HUES64 (cell line): ENCODE data around the gene OLFM1.
"Not testable (repeated sequence)": the region's sequence is repeated elsewhere in the genome, so short reads cannot be mapped to it uniquely, and the experiment has no call there.

ENCODE experiments used
- H3K27ac ChIP-seq: 2 replicates; pipeline ENCODE4 v1.7.0; 2013; ENCODE audit warnings: low read depth, low read length, inconsistent platforms
- H3K27me3 ChIP-seq: 2 replicates; pipeline ENCODE4 v1.6.1; 2013; ENCODE audit warnings: mild to moderate bottlenecking, low read length; ENCODE audit not compliant: insufficient read depth
- H3K36me3 ChIP-seq: 2 replicates; pipeline ENCODE4 v1.6.1; 2013; ENCODE audit warnings: mild to moderate bottlenecking, low read length; ENCODE audit not compliant: insufficient read depth
- H3K4me1 ChIP-seq: 2 replicates; pipeline ENCODE4 v1.6.1; 2013; ENCODE audit warnings: mild to moderate bottlenecking, low read length, moderate library complexity; ENCODE audit not compliant: insufficient read depth
- H3K4me3 ChIP-seq: 2 replicates; pipeline ENCODE4 v1.5.1; 2013; ENCODE audit warnings: mild to moderate bottlenecking, low read length, moderate library complexity
- H3K9ac ChIP-seq: 2 replicates; pipeline ENCODE4 v1.6.1; 2013; ENCODE audit warnings: mild to moderate bottlenecking, low read depth, low read length
- H3K9me3 ChIP-seq: 2 replicates; pipeline ENCODE4 v1.6.1; 2013; ENCODE audit warnings: low read depth, low read length; ENCODE audit not compliant: insufficient read depth
- WGBS: fragments of 150-250, 120-280 bp; methylation state at CpG from one replicate; pipeline ENCODE4 v1.1.7; 2013; ENCODE audit warnings: missing lambda C conversion rate; 5-methylcytosine and 5-hydroxymethylcytosine counted together

OLFM1 gene

GRCh38 chr9:135160862-135161261, 73.4 kb downstream of the OLFM1 start:
- Histone ChIP-seq H3K36me3 (no peaks in the 10 kb centered on the region), H3K4me3 (no peak overlapping the region), H3K9ac (no peak overlapping the region), H3K9me3 (no peaks in the 10 kb centered on the region), H3K4me1 (no peaks in the 10 kb centered on the region), H3K27ac (no peak overlapping the region), H3K27me3 (0 out of 2 replicates have a peak, but pooled peaks cover 2% of the 10 kb centered on the region)
- WGBS = 93% methylated on average over 7 of the region's 7 CpGs

DNA sequence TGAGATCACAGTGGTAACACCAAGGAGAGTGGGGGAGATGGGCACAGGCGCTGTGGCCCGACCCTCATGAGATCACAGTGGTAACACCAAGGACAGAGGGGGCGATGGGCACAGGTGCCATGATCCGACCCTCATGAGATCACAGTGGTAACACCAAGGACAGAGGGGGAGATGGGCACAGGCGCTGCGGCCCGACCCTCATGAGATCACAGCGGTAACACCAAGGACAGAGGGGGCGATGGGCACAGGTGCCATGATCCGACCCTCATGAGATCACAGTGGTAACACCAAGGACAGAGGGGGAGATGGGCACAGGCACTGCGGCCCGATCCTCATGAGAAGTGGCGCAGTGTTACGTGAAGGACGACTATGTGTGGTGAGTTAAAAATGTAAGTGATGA, 75.1 kb downstream of the OLFM1 start:
- H3K9me3 ChIP-seq, H3K4me1 ChIP-seq, H3K27me3 ChIP-seq, H3K9ac ChIP-seq, H3K36me3 ChIP-seq, H3K4me3 ChIP-seq, H3K27ac ChIP-seq: not testable (repeated sequence)
- WGBS = 93% methylated on average over 15 of the region's 15 CpGs

DNA sequence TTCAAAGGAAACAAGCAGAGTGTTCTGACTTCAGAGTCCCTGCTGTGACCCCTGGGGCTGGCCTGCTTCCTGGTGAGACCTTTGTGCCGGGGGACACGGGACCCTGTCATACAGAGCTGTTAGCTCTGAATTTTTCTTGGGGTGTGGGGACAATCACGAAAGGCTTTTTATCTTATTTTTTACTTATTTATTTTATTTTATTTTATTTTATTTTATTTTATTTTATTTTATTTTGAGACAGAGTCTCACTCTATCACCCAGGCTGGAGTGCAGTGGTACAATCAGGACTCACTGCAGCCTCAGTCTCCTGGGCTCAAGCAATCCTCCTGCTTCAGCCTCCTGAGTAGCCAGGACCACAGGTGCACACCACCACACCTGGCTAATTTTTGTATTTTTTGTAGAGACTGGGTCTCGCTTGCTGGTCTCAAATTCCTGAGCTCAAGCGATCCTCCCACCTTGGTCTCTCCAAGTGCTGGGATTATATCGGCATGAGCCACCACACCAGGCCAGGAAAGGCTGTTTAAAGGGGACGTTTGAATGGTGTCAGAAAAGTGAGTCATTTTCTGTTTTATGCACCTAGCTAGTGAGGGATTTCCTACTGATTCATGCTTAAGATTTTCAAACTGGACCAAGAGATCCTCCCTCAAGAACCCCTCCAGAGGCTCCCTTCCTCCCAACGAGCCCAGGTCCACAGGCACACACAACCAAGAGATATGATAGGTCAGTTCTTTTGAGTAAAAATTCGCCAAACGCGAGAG, 75.7 kb downstream of the OLFM1 start:
- Histone ChIP-seq H3K4me1 (no peaks in the 10 kb centered on the region), H3K36me3 (no peaks in the 10 kb centered on the region), H3K4me3 (no peak overlapping the region), H3K9ac (no peak overlapping the region), H3K27me3 (0 out of 2 replicates have a peak, but pooled peaks cover 2% of the 10 kb centered on the region), H3K27ac (no peak overlapping the region), H3K9me3 (no peaks in the 10 kb centered on the region)
- WGBS = 87% methylated on average over 10 of the region's 11 CpGs

GRCh38 chr9:135164036-135164435, 76.6 kb downstream of the OLFM1 start:
- H3K4me3 ChIP-seq = no peak overlapping the region
- no peaks in the 10 kb centered on the region for H3K9me3 ChIP-seq
- no peak overlapping the region for H3K9ac ChIP-seq
- H3K4me1 ChIP-seq = no peaks in the 10 kb centered on the region
- H3K27ac ChIP-seq = no peak overlapping the region
- H3K36me3 ChIP-seq = no peaks in the 10 kb centered on the region
- H3K27me3 ChIP-seq = 0 out of 2 replicates have a peak, but pooled peaks cover 2% of the 10 kb centered on the region
- 94% methylated on average over 11 of the region's 11 CpGs for WGBS

DNA sequence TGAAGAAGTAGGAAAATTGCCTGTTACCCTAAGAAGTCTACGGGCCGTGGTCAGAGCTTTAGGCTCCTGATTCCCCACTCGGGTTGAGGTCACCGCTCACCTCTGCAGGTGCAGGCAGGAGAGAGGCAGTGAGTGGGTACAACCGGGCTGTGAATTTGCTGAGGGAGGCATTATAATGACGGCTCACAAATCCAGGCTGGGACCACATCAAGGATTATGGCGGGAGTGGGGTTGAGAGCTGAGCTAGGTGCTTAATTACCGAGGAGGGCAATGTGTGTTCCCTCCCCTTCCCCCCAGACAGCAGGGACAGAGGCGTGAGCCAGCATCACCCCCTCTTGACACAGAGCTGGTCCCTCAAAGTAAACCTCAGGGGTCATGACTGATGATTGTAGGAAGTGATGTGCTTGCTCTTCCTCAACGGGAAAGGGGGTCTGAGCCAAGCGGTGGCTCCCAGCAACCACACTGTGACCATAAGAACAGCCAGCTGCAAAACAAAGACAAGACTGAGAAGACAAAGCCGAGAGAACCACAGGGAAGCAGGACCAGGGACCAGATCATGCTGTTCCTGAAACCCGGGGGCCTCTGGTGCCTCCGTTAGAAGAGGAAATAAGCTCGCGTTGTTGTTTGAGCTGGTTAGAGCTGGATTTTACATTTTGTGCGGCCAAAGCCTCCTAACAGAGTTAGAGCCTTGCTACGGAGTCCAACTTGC, 77.7 kb downstream of the OLFM1 start:
- Histone ChIP-seq H3K9ac (no peak overlapping the region), H3K9me3 (no peaks in the 10 kb centered on the region), H3K36me3 (no peaks in the 10 kb centered on the region), H3K4me3 (no peak overlapping the region), H3K4me1 (no peaks in the 10 kb centered on the region), H3K27me3 (no peaks in the 10 kb centered on the region), H3K27ac (no peak overlapping the region)
- 66% methylated on average over 16 of the region's 18 CpGs for WGBS

DNA sequence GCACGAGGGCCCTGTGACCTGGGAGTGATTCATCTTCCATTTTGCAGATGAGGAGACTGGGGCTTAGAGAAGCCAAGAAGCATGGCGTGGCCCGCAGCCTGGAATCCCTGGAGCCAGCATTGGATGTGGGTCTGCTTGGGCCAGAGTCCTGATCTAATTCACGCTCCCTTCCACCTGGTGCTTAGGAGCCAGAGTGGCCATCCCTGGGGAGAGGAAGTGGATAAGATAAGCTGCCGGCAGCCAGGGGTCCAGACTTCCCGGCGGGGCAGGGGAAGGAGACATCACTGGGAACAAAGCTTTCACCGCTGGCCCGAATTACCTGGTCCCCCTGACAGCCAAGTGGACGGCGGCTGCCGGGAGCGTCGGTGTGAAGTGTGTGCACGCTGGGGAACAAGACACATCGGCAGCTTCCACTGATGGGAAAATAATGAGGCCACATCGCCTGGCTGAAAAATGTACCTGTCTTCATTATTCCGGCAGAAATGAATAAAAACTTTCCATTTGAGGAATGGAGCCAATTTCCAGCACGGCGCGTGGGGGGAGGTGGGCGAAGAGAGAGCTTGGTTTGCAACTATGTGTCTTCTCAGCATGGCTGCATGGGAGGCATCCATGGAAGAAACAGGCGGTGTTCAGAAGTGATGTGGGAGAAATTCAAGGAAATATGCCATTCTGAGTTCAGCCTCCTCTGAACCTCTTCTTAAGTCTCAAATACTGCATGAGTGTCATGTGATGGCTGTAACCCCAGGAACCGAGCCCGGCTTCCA, 78.5 kb downstream of the OLFM1 start:
- Histone ChIP-seq H3K36me3 (no peaks in the 10 kb centered on the region), H3K27me3 (no peaks in the 10 kb centered on the region)
- 91% methylated on average over 25 of the region's 25 CpGs for WGBS

DNA sequence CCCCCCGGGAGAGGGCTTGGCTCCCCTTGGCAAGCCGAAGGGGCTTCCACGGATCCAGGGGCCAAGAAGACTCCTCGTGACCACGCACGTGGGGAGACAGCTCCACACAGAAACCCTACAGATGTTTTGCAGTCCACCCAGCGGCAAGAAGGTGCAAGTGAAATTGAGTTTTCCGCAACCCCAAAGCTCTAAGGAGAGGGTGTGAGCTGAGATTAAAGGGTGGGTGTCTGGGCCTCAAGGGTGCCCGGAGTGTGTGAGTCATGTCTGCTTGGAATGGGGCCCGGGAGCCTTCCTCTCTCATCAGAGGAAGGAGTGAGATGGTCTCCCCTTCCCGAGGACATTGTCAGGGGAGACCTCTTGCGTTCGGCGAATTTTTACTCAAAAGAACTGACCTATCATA, 79.1 kb downstream of the OLFM1 start:
- WGBS = 87% methylated on average over 11 of the region's 14 CpGs
- no peaks in the 10 kb centered on the region for H3K27me3 ChIP-seq

More for the DNA sequence above, 78.5 kb downstream of the OLFM1 start:
- Histone ChIP-seq H3K27ac (no peak overlapping the region), H3K9me3 (no peaks in the 10 kb centered on the region), H3K9ac (no peak overlapping the region), H3K4me1 (no peaks in the 10 kb centered on the region), H3K4me3 (no peak overlapping the region)

GRCh38 chr9:135167356-135167755, 79.9 kb downstream of the OLFM1 start:
- Histone ChIP-seq H3K4me3 (no peak overlapping the region), H3K9me3 (no peaks in the 10 kb centered on the region; the same call in 1 of the 2 replicates), H3K4me1 (no peaks in the 10 kb centered on the region), H3K27ac (no peak overlapping the region), H3K36me3 (no peaks in the 10 kb centered on the region), H3K27me3 (no peaks in the 10 kb centered on the region), H3K9ac (no peak overlapping the region)
- 94% methylated on average over 12 of the region's 12 CpGs for WGBS

More for the DNA sequence above, 79.1 kb downstream of the OLFM1 start:
- H3K4me1 ChIP-seq = no peaks in the 10 kb centered on the region
- H3K27ac ChIP-seq = no peak overlapping the region
- no peaks in the 10 kb centered on the region for H3K36me3 ChIP-seq
- H3K9me3 ChIP-seq = no peaks in the 10 kb centered on the region
- no peak overlapping the region for H3K4me3 ChIP-seq
- H3K9ac ChIP-seq = no peak overlapping the region

GRCh38 chr9:135167849-135168655, 80.6 kb downstream of the OLFM1 start:
- H3K27ac ChIP-seq = no peak overlapping the region
- no peaks in the 10 kb centered on the region; the same call in 1 of the 2 replicates for H3K9me3 ChIP-seq
- 91% methylated on average over 23 of the region's 23 CpGs for WGBS
- no peaks in the 10 kb centered on the region for H3K27me3 ChIP-seq
- H3K9ac ChIP-seq = no peak overlapping the region
- H3K4me1 ChIP-seq = no peaks in the 10 kb centered on the region
- H3K36me3 ChIP-seq = no peaks in the 10 kb centered on the region
- no peak overlapping the region for H3K4me3 ChIP-seq

DNA sequence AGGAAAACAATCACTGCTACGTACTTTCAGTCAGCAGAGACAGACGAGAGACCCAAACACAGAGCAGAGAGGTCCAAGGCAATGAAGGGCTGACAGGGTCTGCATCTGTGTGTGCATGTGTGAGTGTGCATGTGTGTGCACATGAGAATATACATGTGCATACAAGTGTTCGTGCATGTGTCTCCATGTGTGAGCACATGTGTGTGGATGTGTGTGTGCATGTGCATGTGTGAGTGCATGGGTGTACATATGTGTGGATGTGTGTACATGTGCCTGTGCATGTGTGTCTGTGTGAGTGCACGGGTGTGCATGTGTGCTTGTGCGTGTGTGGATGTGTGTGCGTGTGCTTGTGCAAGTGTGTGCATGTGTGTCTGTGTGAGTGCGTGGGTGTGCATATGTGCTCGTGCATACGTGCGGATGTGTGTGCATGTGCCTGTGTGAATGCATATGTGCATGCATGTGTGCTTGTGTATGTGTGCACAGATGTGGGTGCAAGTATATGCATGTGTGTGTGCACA, 82.3 kb downstream of the OLFM1 start:
- WGBS = 85% methylated on average over 10 of the region's 10 CpGs
- H3K4me1 ChIP-seq = no peaks in the 10 kb centered on the region
- no peaks in the 10 kb centered on the region; the same call in 1 of the 2 replicates for H3K9me3 ChIP-seq
- no peak overlapping the region for H3K27ac ChIP-seq
- H3K9ac ChIP-seq = no peak overlapping the region
- no peaks in the 10 kb centered on the region for H3K36me3 ChIP-seq
- H3K4me3 ChIP-seq = no peak overlapping the region
- no peaks in the 10 kb centered on the region for H3K27me3 ChIP-seq
